SW 1271 (cell line): ENCODE results near the gene EMID1.
"Not testable (repeated sequence)": the region's sequence is repeated elsewhere in the genome, so short reads cannot be mapped to it uniquely, and the experiment has no call there.

ENCODE experiments used
- DNase-seq, 2 experiments: peaks; one replicate each; lab custom pipeline; 2025; lab: John Stamatoyannopoulos, UW

Gene EMID1

GRCh38 chr22:29231971-29232959, 26.6 kb downstream of the EMID1 start:
- no peak for DNase-seq

GRCh38 chr22:29233277-29233877, 27.7 kb downstream of the EMID1 start:
- DNase-seq, result no peak

GRCh38 chr22:29240481-29240880, 34.8 kb downstream of the EMID1 start:
- not testable (repeated sequence) for DNase-seq

- no peak for DNase-seq
Observed at GRCh38 chr22:29243874-29244446, 38.3 kb downstream of the EMID1 start.

GRCh38 chr22:29244785-29245625, 39.3 kb downstream of the EMID1 start:
- DNase-seq, result no peak

- DNase-seq, result peak in 1 of 2 experiments; percentile 19
Observed at GRCh38 chr22:29245626-29246385, 40.1 kb downstream of the EMID1 start.

GRCh38 chr22:29247891-29248290, 42.2 kb downstream of the EMID1 start:
- not testable (repeated sequence) for DNase-seq

GRCh38 chr22:29251265-29251664, 45.6 kb downstream of the EMID1 start:
- DNase-seq, result no peak

GRCh38 chr22:29251981-29252911, 46.5 kb downstream of the EMID1 start:
- no peak for DNase-seq

- no peak for DNase-seq
Observed at GRCh38 chr22:29253561-29254285, 48.0 kb downstream of the EMID1 start.

- DNase-seq, result no peak
Observed at GRCh38 chr22:29254286-29254660, 48.6 kb downstream of the EMID1 start.

- DNase-seq, result no peak
Observed at GRCh38 chr22:29255064-29255621, 49.4 kb downstream of the EMID1 start.

- no peak for DNase-seq
Observed at GRCh38 chr22:29256606-29257325, 51.1 kb downstream of the EMID1 start.

- DNase-seq, result no peak
Observed at GRCh38 chr22:29257751-29258181, 52.1 kb downstream of the EMID1 start.

GRCh38 chr22:29258407-29259252, 52.9 kb downstream of the EMID1 start:
- DNase-seq, result no peak

GRCh38 chr22:29259253-29259899, 53.7 kb downstream of the EMID1 start:
- no peak for DNase-seq

- no peak for DNase-seq
Observed at GRCh38 chr22:29260031-29260560, 54.4 kb downstream of the EMID1 start.
